HG03039 (cell line): Measurements from ENCODE around the gene PGAM1.
"Not testable (repeated sequence)": the region's sequence is repeated elsewhere in the genome, so short reads cannot be mapped to it uniquely, and the experiment has no call there.

Experiments
- ATAC-seq: cut with Tn5 transposase; IDR thresholded peaks from one replicate; pipeline ENCODE4 v1.9.1; 2021; ENCODE audit warnings: mild to moderate bottlenecking, moderate library complexity; ENCODE audit not compliant: unreplicated experiment

The PGAM1 gene

DNA sequence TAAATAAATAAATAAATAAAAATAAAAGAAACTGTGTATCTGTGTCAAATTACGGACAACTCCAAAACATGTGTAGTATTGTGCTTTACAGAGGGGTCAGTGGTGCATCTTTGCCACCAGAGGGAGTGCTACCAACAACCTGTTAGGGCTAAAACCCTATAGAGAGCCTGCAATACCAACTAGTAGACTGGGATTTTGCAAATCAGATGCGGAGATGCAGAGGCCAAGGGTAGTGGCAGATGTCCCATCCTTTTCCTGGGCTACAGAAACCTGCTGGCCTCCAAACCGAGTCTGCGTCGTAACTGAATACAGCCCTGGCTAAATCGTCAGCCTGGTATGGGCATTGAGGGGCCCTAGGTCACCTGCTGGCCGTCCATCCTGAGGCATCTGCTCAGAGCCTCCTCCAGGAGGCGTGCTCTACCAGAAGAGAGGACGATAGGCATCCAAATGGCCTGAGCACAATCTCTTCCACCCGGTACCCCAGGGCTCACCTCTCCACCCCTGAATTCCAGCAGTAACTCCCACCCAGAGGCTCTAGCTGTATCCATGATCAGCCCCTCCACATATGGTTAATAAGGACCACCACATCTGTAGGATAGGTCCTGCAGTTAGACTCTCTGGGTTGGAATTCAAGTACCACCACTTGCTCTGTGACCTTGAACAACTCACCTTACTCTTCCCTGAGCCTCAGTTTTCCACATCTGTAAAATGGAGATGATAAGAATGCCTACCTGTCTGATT lies 18.6 kb upstream of the PGAM1 start:
- peak; percentile 79 for ATAC-seq

DNA sequence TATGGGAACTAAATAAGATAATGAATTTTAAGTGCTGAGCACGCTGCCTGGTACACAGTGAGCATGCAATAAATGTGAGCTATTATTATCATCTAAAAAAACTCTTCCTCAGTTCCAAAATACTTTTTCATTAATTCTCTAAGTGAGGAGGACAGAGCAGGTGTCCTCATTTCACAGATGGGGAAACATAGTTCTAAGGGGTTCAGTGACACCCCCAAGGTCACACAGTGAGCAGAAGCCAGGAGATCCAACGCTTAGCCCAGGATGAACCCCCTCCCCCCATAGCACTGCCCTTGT lies 18.1 kb upstream of the PGAM1 start:
- ATAC-seq = no peak

DNA sequence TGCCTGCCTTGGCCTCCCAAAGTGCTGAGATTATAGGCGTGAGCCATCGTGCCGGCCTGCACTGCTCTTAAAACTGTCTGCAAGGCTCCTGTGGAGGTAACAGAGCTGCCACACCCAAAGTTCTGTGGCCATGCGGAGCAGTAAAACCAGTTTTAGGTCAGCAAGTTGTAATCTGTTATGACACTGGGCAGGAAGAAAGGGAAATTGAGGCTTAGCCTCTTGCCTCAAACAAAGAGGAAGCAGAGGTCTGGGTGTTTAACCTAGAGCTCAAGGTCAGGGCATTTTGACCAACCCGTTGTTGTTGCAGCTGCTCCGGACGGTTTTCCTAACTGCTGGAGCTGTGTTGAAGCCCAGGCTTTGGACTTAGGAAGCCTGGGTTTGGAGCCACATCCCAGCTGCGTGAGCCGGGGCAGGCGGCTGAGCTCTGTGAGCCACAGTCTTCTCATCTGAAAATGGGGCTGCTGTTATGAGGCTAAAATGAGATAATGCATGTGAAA lies 17.4 kb upstream of the PGAM1 start:
- ATAC-seq = no peak

DNA sequence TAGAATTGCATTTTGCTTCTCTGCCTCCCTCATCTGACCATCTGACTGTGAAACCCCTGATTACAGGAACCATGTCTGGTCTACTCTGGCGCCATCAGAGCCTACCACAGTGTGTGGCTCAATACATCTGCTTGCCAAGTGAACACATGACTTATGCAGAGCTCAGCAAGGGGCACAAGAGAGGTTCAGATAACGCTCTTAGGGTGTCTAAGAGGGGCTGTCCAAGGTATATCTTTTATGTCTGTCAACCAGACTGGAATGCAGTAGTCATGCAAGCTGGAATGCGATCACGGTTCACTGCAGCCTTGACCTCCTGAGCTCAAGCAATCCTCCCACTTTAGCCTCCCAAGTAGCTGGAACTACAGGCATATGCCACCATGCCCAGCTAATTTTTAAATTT lies 14.6 kb upstream of the PGAM1 start:
- ATAC-seq = no peak

DNA sequence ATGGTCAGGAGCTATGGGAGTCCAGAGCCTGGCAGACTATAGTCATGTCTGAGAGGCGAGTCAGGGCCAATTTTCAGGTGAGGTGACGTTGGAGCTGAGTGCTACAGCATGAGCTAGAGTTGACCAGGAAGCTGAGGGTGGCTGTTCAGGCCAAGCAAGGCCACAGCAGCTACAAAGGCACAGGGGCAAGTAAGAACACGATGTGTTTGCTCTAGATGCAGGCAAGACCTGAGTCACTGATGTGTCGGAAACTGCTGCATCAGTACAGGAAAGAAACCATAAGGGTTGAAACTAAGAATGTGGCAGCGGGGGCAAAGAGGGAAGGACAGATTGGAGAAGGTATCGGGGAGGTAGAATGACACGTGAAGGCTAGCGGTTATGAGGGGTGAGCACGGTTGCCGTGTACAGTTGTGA lies 13.1 kb upstream of the PGAM1 start:
- no peak for ATAC-seq

DNA sequence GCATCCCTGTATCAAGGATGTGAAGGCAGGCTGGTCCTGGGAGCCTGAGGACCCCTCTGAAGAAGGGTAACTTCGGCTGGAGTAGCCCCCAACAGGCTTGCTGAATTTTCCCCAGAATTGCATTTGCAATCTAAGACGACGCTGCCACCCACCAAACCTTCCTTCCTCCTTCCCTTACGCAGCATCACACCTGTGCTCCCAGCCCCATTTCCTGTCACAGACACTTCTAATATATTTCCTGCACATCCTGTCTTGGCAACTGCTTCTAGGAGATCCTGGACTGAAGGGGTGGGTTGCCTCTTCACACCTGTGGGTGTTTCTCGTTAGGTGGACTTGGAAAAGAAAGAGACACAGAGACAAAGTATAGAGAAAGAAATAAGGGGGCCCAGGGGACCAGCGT lies 9.4 kb upstream of the PGAM1 start:
- ATAC-seq = no peak

DNA sequence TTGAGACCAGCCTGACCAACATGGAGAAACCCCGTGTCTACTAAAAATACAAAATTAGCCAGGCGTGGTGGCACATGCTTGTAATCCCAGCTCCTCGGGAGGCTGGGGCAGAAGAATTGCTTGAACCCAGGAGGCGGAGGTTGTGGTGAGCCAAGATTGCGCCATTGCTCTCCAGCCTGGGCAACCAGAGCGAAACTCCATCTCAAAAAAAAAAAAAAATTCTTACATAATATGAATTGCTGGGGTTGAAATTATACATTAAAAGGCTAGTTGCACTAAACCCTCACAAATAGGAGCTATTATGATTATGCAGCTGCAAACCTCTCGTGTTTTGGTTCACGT lies 2.3 kb upstream of the PGAM1 start:
- ATAC-seq = not testable (repeated sequence)

DNA sequence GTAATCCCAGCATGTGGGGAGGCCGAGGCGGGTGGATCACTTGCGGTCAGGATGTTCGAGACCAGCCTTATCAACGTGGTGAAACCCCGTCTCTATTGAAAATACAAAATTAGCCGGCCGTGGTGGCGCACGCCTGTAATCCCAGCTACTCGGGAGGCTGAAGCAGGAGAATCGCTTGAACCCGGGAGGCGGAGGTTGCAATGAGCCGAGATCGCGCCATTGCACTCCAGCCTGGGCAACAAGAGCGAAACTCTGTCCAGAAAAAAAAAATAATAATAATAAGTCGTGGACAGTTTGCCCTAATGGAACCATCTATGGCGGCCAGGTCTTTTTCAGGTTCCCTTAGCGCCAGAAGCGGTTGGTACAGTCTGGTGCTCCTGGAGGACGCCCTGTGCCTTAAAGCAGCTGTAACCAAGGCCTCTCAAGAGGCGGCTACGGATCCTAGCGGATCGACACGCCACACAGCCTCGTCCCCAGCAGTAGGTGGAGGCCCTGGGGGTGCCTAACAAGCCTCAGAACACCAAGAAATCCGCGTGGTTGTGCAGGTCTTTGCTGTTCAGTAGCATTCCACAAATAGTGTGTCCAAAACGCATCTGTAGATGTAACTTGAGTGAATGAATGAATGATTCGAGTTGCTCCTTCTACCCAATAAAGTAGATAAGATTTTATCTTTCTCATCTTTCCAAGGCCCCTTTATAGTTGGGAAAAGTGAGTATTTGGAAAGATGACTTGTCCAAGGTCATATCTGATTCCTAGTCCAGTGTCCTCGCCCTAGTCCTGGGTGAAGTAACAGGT lies 982 bp downstream of the PGAM1 start:
- no peak for ATAC-seq

DNA sequence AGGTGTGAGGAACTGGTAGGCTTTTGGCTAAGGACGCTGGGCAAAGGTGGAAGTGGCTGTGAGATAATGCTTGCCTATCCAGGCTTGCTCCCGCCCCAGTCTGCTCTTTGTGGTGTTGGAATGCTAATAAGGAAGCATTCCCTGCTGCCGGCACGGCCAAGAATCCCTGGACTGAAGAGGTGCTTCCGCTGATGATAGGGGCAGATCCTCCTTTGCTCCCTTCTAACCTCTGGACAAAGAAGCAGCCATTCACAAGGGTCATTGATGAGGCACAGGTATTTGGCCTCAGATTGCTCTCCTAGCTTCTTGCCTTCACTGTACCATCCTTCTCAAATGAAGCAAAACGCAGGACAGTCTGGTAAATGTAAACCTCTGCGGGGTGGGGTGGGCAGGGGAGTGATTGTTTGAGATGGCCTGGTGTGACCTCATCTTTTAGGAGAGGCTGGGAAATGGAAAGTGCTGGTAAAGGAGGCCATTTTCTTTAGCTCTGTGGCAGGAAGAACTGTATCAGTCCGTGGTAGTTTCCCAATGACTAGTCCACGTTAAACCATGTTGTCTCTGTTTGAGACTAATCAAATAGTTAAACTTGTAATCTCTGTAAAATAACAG lies 1.7 kb downstream of the PGAM1 start:
- ATAC-seq = no peak

DNA sequence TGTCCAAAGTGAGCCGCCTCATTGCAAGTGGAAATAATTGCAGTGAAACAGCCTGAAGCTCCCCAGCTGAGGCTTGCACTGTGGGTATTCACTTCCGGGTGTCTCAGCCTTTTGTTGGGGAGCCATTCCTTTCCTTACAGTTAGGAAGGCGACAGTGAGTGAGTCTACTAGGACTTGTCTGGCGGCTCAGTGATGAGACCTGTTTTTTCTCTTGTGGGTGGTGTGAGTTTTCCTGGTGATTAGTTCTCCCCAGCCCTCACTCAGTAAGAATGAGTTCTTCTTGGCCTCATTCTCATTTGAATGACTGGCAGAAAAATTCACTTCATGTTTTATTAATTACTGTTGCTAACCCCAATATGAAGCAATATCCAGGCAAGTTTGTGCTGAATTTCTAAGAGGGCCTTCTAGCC lies 2.6 kb downstream of the PGAM1 start:
- ATAC-seq = no peak

DNA sequence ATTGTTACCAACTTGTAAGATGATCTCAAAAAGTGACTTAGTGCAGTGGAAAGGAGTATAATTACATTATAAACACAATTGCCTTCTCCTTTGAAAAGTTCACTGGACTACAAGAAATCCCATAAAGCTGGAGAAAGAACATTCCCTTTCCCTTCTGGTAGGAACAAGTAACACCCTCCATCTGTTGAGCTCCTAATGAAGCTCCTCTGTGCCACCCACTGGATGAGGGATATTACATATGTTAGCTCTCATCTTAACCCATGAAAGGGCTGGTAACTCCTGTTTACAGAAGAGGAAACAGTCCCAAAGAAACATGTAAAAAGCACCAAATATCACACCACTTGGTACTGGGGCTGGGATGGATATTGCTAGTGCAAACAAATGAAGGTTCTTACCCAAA lies 8.1 kb downstream of the PGAM1 start:
- no peak for ATAC-seq

DNA sequence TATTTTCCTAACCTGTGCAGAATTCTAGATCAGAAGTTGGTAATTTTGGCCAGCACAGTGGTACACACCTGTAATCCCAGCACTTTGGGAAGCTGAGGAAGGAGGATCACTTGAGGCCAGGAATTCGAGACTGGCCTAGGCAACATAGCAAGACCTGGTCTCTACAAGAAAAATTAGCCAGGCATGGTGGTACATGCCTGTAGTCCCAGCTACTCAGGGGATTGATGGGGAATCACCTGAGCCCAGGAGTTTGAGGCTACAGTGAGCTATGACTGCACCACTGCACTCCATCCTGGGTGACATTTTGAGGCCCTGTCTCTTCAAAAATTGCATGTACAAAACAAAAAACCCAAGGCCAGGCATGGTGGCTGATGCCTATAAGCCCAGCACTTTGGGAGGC lies 8.6 kb downstream of the PGAM1 start:
- ATAC-seq = no peak

DNA sequence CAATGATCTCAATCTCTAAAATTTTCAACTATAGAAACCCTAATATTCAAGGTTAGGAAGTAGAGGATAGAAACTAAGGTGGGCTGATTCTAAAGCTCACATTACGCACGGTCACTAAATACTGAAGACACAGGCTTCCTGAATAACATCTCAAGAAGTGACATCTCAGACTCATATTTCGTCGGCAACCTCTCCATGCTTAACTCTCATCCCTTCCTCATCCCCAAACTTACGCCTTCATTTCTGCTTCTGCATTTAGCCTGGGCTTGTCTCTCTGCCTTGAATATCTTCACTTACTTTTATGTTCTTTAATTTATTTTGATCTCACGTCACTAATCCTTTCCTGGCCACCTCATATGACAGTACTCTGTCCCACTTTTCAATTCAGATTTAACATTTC lies 9.2 kb downstream of the PGAM1 start:
- no peak for ATAC-seq

DNA sequence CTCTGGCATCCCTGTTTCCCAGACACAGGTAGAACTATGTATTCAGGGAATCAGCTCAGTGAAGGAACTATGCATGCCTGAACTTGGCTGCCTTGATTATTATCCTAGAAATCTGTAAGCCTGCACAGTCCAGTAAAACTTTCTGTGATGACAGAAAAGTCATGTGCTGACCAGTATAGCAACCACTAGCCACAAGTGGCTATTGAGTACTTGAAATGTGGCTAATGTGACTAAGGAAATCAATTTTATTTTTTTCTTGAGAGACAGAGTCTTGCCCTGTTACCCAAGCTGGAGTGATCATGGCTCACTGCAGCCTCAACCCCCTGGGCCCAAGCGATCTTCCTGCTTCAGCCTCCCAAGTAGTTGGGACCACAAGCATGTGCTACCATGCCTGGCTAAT lies 16.3 kb downstream of the PGAM1 start:
- ATAC-seq = no peak

DNA sequence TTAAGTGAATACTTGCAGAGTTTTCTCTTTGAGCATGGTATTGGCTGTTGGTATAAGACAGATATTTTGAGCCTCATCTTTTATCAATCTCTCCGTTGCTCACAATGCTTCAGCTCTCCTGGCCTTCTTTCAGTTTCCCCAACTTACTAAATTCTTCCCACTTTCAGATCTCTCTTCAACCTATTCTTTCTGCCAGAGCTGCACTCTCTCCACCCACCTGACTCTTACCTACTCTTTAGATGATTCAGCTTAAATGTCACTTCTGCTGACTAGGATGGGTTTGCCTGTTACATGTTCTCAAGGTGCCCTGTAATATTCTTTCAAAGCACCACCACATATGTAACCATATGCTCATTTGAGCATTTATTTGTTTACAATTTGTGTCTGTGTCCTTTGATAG lies 18.2 kb downstream of the PGAM1 start:
- no peak for ATAC-seq

DNA sequence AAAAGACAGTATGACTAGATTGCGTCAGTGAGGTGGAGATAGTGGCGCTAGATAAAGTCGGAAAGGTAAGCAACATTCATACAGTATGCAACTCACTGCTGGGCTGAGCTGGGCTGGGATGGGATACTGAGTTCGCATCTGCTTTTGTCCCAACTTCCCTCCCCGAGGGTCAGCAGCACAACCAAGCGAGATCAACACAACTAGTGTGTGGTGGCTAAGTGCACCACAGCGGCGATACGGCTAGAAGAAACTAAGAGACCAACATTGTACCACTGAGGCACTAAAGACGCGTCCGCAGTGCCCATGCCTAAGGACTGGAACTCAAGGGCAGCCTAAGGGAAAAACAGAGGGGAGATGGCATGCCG lies 19.3 kb downstream of the PGAM1 start:
- no peak for ATAC-seq

DNA sequence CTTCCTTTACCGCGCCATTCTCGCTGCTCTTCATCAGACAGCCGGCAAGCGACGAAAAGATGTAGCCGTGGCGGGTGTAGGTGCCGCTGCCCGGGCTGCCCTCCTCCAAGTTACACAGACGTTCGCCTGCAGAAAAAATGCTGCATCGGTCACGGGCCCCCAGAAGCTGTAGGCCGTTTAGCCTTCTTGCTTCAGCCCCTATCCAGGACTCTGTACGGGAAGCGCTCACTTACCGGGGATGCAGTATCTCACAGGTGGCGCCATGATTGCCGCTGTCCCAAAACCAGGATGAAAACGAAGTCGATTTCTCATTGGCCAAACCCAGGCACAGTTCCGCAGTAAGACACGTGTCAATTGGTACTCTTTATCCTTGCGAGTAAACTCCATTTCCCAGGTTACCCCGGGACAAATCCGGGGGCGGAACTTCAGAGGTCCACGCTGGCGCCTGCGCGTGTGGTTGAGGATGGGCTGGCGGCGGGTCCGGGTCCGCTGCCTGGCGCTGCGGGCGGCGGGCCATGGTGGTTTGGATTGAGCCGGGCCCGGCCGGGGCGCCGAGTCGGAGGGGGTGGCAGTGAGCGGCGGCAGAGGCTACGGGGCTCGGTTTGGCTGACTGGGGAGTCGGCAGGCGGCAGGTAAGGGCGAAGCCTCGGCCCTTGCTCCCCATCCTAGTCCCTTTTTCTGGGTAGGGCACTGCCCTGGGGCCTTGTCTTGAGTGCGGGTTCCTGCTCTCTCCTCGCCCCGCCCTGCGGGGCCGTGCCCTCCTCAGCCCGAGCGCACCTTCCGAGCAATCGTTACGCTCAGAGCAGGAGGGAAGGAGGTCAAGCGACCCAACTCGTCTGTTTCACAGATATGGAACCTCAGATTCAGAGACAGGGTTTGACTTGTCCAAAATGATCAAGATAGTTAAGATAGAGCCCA lies 20.0 kb downstream of the PGAM1 start, which contains the start of the genes EXOSC1 and ZDHHC16:
EXOSC1 (minus strand) TSS at position 285 of the 918 bp plus-strand sequence; CDS start at position 264, 21 bp downstream.
ZDHHC16 (plus strand) TSS at position 454 of the 918 bp plus-strand sequence. CDS start 5,501 bp downstream, outside the sequence.
- ATAC-seq = peak; percentile 87

DNA sequence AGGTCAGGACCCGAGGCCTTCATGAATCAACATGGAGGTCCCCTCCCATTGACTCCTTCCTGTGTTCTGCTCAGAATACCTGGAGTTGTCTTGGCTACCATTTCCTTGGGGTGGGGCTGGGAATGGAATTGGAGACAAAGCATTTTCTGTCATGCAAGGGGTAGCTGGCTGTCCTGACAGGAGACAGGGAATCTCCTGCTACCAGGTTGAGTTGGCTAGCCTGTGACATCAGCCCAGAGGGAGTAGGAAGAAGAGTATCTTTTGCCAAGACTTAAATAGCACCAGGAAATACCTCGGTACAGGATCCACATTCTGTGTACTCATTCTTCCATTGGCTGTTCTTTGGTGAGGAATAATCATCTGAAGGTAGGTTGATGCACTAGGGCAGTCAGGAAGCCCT lies 24.8 kb downstream of the PGAM1 start:
- ATAC-seq = no peak

DNA sequence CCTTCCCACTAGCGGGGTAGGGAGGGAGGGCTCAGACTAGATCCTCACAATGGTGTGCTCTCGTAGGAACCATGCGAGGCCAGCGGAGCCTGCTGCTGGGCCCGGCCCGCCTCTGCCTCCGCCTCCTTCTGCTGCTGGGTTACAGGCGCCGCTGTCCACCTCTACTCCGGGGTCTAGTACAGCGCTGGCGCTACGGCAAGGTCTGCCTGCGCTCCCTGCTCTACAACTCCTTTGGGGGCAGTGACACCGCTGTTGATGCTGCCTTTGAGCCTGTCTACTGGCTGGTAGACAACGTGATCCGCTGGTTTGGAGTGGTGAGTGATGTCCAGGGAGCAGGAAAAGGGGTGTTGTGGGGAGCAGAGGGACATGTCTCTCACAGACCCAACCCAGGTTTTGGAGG lies 25.6 kb downstream of the PGAM1 start:
- ATAC-seq = no peak

DNA sequence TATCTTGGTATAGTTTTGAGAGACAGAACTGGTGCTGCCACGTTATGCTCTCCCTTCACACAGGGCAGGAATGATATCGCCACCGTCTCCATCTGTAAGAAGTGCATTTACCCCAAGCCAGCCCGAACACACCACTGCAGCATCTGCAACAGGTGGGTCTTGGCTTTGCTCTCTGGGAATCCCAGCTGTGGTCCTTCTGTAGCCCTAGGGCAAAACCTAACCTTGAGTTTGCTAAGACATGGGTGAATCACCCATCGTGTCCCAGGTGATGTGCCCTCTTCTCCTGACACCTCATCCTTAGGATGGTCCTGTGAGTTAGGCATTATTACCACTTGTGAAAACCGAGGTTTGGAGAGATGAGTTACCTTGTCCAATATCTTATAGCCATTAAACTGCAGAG lies 26.4 kb downstream of the PGAM1 start:
- no peak for ATAC-seq
